Esophagus muscularis mucosa (tissue), 4 donors: ENCODE results near the gene CHRNG.

ENCODE experiments used
- CTCF ChIP-seq, 3 experiments: fragments of 200-600 bp in 2 of 3; fragments of 450-650 bp in 1 of 3; sonication (generic) in 2 of 3; IDR thresholded peaks; one replicate each; pipeline ENCODE4 v1.5.1; 2017 to 2019; ENCODE audit warnings: antibody characterized with exemption in 3 of 3, mild to moderate bottlenecking in 2 of 3, moderate library complexity in 1 of 3
- EP300 ChIP-seq: sonication (generic); formaldehyde crosslinking; IDR thresholded peaks from one replicate; pipeline ENCODE4 v1.6.1; 2017; ENCODE audit warnings: antibody characterized with exemption
- POLR2A ChIP-seq: fragments of 450-650 bp; IDR thresholded peaks from one replicate; pipeline ENCODE4 v1.6.1; 2017; ENCODE audit warnings: antibody characterized with exemption, moderate library complexity, mild to moderate bottlenecking, low read depth
- POLR2AphosphoS5 ChIP-seq, 2 donors: sonication (generic); formaldehyde crosslinking; IDR thresholded peaks; one replicate each; pipeline ENCODE4 v1.6.1; 2017; ENCODE audit warnings: antibody characterized with exemption in 2 of 2

GRCh38 chr2:232524771-232525170 is 14.7 kb upstream of the CHRNG start:
- TF ChIP-seq CTCF (IDR thresholded peaks at IDR 0.05) (no peak), POLR2A (no peak), POLR2AphosphoS5 (IDR thresholded peaks at IDR 0.05) (no peak), EP300 (no peak)
